ENCODE results near the gene FAM168B. TPM values are rescaled to one million over a fixed set of nuclear protein-coding genes. Genes with fewer than 3 reads are reported as not detected.
A peak's percentile ranks its signal among the peaks of the same experiment; 100 is the strongest.
"Not testable (repeated sequence)": the region's sequence is repeated elsewhere in the genome, so short reads cannot be mapped to it uniquely, and the experiment has no call there.

FAM168B gene
- total and polyA plus RNA-seq, 2 donors: 24.2 to 31.4 TPM

- Histone ChIP-seq H3K27me3 (ENCODE audit: control insufficient read depth in 2 of 2, insufficient read depth in 1 of 2, low read length in 1 of 2) (no peaks in the 10 kb centered on the region), H3K36me3 (ENCODE audit: control insufficient read depth in 2 of 2, insufficient read depth in 2 of 2, low read length in 1 of 2) (peaks cover 38 to 56% of the 10 kb centered on the region in 2 donors), H3K4me3 (ENCODE audit: low read length in 2 of 2) (no peak overlapping the region), H3K9me3 (ENCODE audit: control insufficient read depth in 2 of 2, insufficient read depth in 1 of 2, low read length in 1 of 2) (peaks cover 0 to 3% of the 10 kb centered on the region in 2 donors), H3K27ac (ENCODE audit: low read depth in 1 of 2, low read length in 1 of 2) (no peak overlapping the region), H3K4me1 (ENCODE audit: control insufficient read depth in 2 of 2, insufficient read depth in 2 of 2, low read length in 2 of 2) (no peaks in the 10 kb centered on the region)
- DNase-seq (ENCODE audit: low read depth in 6 of 9, low spot score in 9 of 9): no peak
- 96% methylated on average over 7 of the region's 7 CpGs for WGBS
These were observed 32.0 kb upstream of the FAM168B start for GRCh38 chr2:131125195-131125757.

GRCh38 chr2:131123192-131123591 is 29.9 kb upstream of the FAM168B start:
- DNase-seq (ENCODE audit: low read depth in 6 of 9, low spot score in 9 of 9): no peak
- Histone ChIP-seq H3K4me3 (ENCODE audit: low read length in 2 of 2) (no peak overlapping the region), H3K36me3 (ENCODE audit: control insufficient read depth in 2 of 2, insufficient read depth in 2 of 2, low read length in 1 of 2) (peaks cover 30 to 50% of the 10 kb centered on the region in 2 donors), H3K27me3 (ENCODE audit: control insufficient read depth in 2 of 2, insufficient read depth in 1 of 2, low read length in 1 of 2) (no peaks in the 10 kb centered on the region), H3K4me1 (ENCODE audit: control insufficient read depth in 2 of 2, insufficient read depth in 2 of 2, low read length in 2 of 2) (no peaks in the 10 kb centered on the region), H3K27ac (ENCODE audit: low read depth in 1 of 2, low read length in 1 of 2) (no peak overlapping the region), H3K9me3 (ENCODE audit: control insufficient read depth in 2 of 2, insufficient read depth in 1 of 2, low read length in 1 of 2) (no peaks in the 10 kb centered on the region)
- 96% methylated on average over 3 of the region's 3 CpGs for WGBS

GRCh38 chr2:131122496-131122895 is 29.2 kb upstream of the FAM168B start:
- Histone ChIP-seq H3K4me1 (ENCODE audit: control insufficient read depth in 2 of 2, insufficient read depth in 2 of 2, low read length in 2 of 2) (no peaks in the 10 kb centered on the region), H3K9me3 (ENCODE audit: control insufficient read depth in 2 of 2, insufficient read depth in 1 of 2, low read length in 1 of 2) (no peaks in the 10 kb centered on the region), H3K36me3 (ENCODE audit: control insufficient read depth in 2 of 2, insufficient read depth in 2 of 2, low read length in 1 of 2) (peaks cover 25 to 43% of the 10 kb centered on the region in 2 donors), H3K27me3 (ENCODE audit: control insufficient read depth in 2 of 2, insufficient read depth in 1 of 2, low read length in 1 of 2) (no peaks in the 10 kb centered on the region), H3K27ac (ENCODE audit: low read depth in 1 of 2, low read length in 1 of 2) (no peak overlapping the region), H3K4me3 (ENCODE audit: low read length in 2 of 2) (no peak overlapping the region)
- over 99% methylated on average over 4 of the region's 4 CpGs for WGBS
- no peak for DNase-seq (ENCODE audit: low read depth in 6 of 9, low spot score in 9 of 9)

DNA sequence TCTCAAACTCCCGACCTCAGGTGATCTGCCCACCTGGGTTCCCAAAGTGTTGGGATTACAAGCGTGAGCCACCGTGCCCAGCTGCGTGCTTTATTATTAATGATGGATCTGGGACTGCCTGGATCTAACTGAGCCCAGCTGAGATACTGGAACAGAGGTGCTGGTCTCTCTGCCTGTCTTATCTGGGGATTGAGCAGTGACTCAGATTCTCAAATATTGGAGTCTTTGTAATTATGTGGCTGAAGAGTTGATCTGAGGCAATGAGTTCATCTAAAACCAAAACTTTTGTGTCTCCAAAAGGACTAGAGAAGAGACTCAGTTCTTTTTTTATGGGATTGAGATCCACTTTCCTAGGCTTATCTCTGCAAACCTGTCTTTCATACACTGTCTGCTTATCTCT is 28.2 kb upstream of the FAM168B start:
- Histone ChIP-seq H3K4me1 (ENCODE audit: control insufficient read depth in 2 of 2, insufficient read depth in 2 of 2, low read length in 2 of 2) (no peaks in the 10 kb centered on the region), H3K27ac (ENCODE audit: low read depth in 1 of 2, low read length in 1 of 2) (no peak overlapping the region), H3K36me3 (ENCODE audit: control insufficient read depth in 2 of 2, insufficient read depth in 2 of 2, low read length in 1 of 2) (peaks cover 17 to 32% of the 10 kb centered on the region in 2 donors), H3K4me3 (ENCODE audit: low read length in 2 of 2) (no peak overlapping the region), H3K27me3 (ENCODE audit: control insufficient read depth in 2 of 2, insufficient read depth in 1 of 2, low read length in 1 of 2) (no peaks in the 10 kb centered on the region), H3K9me3 (ENCODE audit: control insufficient read depth in 2 of 2, insufficient read depth in 1 of 2, low read length in 1 of 2) (no peaks in the 10 kb centered on the region)
- WGBS: 98% methylated on average over 4 of the region's 4 CpGs
- DNase-seq (ENCODE audit: low read depth in 6 of 9, low spot score in 9 of 9): no peak

DNA sequence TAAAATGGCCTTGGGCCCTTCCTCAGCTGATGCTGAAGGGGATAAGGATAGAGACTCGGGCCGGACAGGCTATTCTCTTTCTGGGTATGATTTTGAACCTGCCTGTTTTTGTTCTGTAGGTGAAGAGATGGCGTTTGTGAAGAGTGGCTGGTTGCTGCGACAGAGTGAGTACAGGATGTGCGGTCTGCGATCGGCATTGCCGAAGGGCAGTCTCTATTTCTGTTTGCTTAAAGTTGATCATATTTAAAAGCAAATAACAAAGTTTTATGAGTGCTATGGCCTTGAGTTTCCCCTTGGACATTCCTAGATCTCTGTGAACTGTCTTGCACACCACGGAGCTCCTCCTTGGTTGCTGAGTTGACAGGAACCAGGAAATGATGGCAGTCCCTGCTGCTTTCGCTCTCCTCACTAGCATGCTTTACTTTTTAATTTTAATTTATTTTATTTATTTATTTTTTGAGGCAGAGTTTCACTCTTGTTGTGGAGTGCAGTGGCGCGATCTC is 27.6 kb upstream of the FAM168B start:
- H3K4me1 ChIP-seq (ENCODE audit: control insufficient read depth in 2 of 2, insufficient read depth in 2 of 2, low read length in 2 of 2): peaks cover 0 to 4% of the 10 kb centered on the region in 2 donors
- no peak overlapping the region for H3K27ac ChIP-seq (ENCODE audit: low read depth in 1 of 2, low read length in 1 of 2)
- no peak overlapping the region for H3K4me3 ChIP-seq (ENCODE audit: low read length in 2 of 2)
- H3K36me3 ChIP-seq (ENCODE audit: control insufficient read depth in 2 of 2, insufficient read depth in 2 of 2, low read length in 1 of 2): peaks cover 11 to 33% of the 10 kb centered on the region in 2 donors
- no peaks in the 10 kb centered on the region for H3K9me3 ChIP-seq (ENCODE audit: control insufficient read depth in 2 of 2, insufficient read depth in 1 of 2, low read length in 1 of 2)
- 98% methylated on average over 12 of the region's 12 CpGs for WGBS
- no peaks in the 10 kb centered on the region for H3K27me3 ChIP-seq (ENCODE audit: control insufficient read depth in 2 of 2, insufficient read depth in 1 of 2, low read length in 1 of 2)
- DNase-seq (ENCODE audit: low read depth in 6 of 9, low spot score in 9 of 9): no peak

DNA sequence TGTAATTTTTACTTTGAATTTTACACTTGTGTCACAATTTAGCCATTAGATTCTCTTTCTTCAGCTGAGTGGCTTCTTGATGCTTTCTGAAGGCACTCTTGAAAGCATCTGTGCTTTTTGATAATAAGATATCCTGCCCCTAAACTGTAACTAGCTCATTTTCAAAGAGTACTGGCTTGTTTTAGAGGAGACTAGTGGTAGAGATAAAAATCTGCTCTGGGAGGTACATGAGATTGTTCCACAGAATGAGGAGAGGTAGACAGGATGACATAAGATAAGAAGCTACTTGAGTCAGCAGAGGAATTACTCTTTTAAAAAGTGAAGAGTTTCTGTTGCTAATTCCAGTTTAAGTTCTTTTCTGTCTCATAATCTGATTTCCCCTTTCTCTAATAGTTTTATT is 22.5 kb upstream of the FAM168B start:
- no peaks in the 10 kb centered on the region for H3K9me3 ChIP-seq (ENCODE audit: control insufficient read depth in 2 of 2, insufficient read depth in 1 of 2, low read length in 1 of 2)
- H3K4me3 ChIP-seq (ENCODE audit: low read length in 2 of 2): no peak overlapping the region
- peak overlapping the region in 1 of 2 donors; percentile 37 for H3K27ac ChIP-seq (ENCODE audit: low read depth in 1 of 2, low read length in 1 of 2)
- peaks cover 6 to 25% of the 10 kb centered on the region in 2 donors for H3K4me1 ChIP-seq (ENCODE audit: control insufficient read depth in 2 of 2, insufficient read depth in 2 of 2, low read length in 2 of 2)
- DNase-seq (ENCODE audit: low read depth in 6 of 9, low spot score in 9 of 9): peak in 4 of 9 donors; percentile 23 to 61 (median 30)
- no peaks in the 10 kb centered on the region for H3K27me3 ChIP-seq (ENCODE audit: control insufficient read depth in 2 of 2, insufficient read depth in 1 of 2, low read length in 1 of 2)
- peaks cover 2 to 7% of the 10 kb centered on the region in 2 donors for H3K36me3 ChIP-seq (ENCODE audit: control insufficient read depth in 2 of 2, insufficient read depth in 2 of 2, low read length in 1 of 2)

DNA sequence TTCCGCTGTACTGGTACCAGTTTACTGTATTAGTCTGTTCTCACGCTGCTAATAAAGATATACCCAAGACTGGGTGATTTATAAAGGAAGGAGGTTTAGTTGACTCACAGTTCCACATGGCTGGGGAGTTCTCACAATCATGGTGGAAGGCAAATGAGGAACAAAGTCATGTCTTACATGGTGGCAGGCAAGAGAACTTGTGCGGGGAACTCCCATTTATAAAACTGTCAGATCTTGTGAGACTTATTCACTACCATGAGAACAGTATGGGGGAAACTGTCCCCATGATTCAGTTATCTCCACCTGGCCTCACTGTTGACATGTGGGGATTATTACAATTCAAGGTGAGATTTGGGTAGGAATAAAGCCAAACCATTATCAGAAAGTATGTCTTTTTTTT is 21.7 kb upstream of the FAM168B start:
- not testable (repeated sequence) for H3K27ac ChIP-seq (ENCODE audit: low read depth in 1 of 2, low read length in 1 of 2); H3K9me3 ChIP-seq (ENCODE audit: control insufficient read depth in 2 of 2, insufficient read depth in 1 of 2, low read length in 1 of 2); H3K4me3 ChIP-seq (ENCODE audit: low read length in 2 of 2); DNase-seq (ENCODE audit: low read depth in 6 of 9, low spot score in 9 of 9); H3K27me3 ChIP-seq (ENCODE audit: control insufficient read depth in 2 of 2, insufficient read depth in 1 of 2, low read length in 1 of 2)
- WGBS: 99% methylated on average over 3 of the region's 3 CpGs
- Histone ChIP-seq H3K4me1 (ENCODE audit: control insufficient read depth in 2 of 2, insufficient read depth in 2 of 2, low read length in 2 of 2) (peaks cover 6 to 25% of the 10 kb centered on the region in 2 donors), H3K36me3 (ENCODE audit: control insufficient read depth in 2 of 2, insufficient read depth in 2 of 2, low read length in 1 of 2) (peaks cover 4 to 12% of the 10 kb centered on the region in 2 donors)

- Histone ChIP-seq H3K27ac (ENCODE audit: low read depth in 1 of 2, low read length in 1 of 2) (no peak overlapping the region), H3K9me3 (ENCODE audit: control insufficient read depth in 2 of 2, insufficient read depth in 1 of 2, low read length in 1 of 2) (no peaks in the 10 kb centered on the region), H3K27me3 (ENCODE audit: control insufficient read depth in 2 of 2, insufficient read depth in 1 of 2, low read length in 1 of 2) (no peaks in the 10 kb centered on the region), H3K4me1 (ENCODE audit: control insufficient read depth in 2 of 2, insufficient read depth in 2 of 2, low read length in 2 of 2) (peaks cover 6 to 25% of the 10 kb centered on the region in 2 donors), H3K4me3 (ENCODE audit: low read length in 2 of 2) (no peak overlapping the region), H3K36me3 (ENCODE audit: control insufficient read depth in 2 of 2, insufficient read depth in 2 of 2, low read length in 1 of 2) (peaks cover 4 to 12% of the 10 kb centered on the region in 2 donors)
- DNase-seq (ENCODE audit: low read depth in 6 of 9, low spot score in 9 of 9): no peak
- WGBS: 96% methylated on average over 7 of the region's 7 CpGs
These were observed 20.4 kb upstream of the FAM168B start for GRCh38 chr2:131113566-131114227.

- Histone ChIP-seq H3K9me3 (ENCODE audit: control insufficient read depth in 2 of 2, insufficient read depth in 1 of 2, low read length in 1 of 2) (no peaks in the 10 kb centered on the region), H3K4me3 (ENCODE audit: low read length in 2 of 2) (no peak overlapping the region), H3K27ac (ENCODE audit: low read depth in 1 of 2, low read length in 1 of 2) (no peak overlapping the region), H3K4me1 (ENCODE audit: control insufficient read depth in 2 of 2, insufficient read depth in 2 of 2, low read length in 2 of 2) (peaks cover 6 to 25% of the 10 kb centered on the region in 2 donors), H3K27me3 (ENCODE audit: control insufficient read depth in 2 of 2, insufficient read depth in 1 of 2, low read length in 1 of 2) (no peaks in the 10 kb centered on the region), H3K36me3 (ENCODE audit: control insufficient read depth in 2 of 2, insufficient read depth in 2 of 2, low read length in 1 of 2) (peaks cover 4 to 12% of the 10 kb centered on the region in 2 donors)
- 22% methylated on average over 2 of the region's 2 CpGs for WGBS
- DNase-seq (ENCODE audit: low read depth in 6 of 9, low spot score in 9 of 9): no peak
These were observed 19.3 kb upstream of the FAM168B start for GRCh38 chr2:131112529-131112928.

All from thymus (tissue), 11 donors.